PC-3 (cell line): ENCODE results near the gene CES4A.

ENCODE experiments used
- EZH2 ChIP-seq: fragments of 300-600 bp; sonication (generic); IDR thresholded peaks from one replicate; pipeline ENCODE4 v1.6.1; 2017; ENCODE audit warnings: antibody characterized with exemption, mild to moderate bottlenecking, low read length; ENCODE audit not compliant: unreplicated experiment
- EZH2phosphoT487 ChIP-seq: fragments of 300-600 bp; sonication (generic); IDR thresholded peaks from 2 replicates; pipeline ENCODE4 v1.6.1; 2018; ENCODE audit warnings: mild to moderate bottlenecking, antibody characterized with exemption, low read length, borderline replicate concordance
- TF ChIP-seq, protein P1 (sequence below): fragments of 300-600 bp; sonication (generic); conservative IDR thresholded peaks from 2 replicates; pipeline ENCODE4 v1.5.1; 2017; ENCODE audit warnings: antibody characterized with exemption, low read depth, mild to moderate bottlenecking, low read length

GRCh38 chr16:67023689-67024088, 35.3 kb downstream of the CES4A start:
- TF ChIP-seq, protein P1, sequence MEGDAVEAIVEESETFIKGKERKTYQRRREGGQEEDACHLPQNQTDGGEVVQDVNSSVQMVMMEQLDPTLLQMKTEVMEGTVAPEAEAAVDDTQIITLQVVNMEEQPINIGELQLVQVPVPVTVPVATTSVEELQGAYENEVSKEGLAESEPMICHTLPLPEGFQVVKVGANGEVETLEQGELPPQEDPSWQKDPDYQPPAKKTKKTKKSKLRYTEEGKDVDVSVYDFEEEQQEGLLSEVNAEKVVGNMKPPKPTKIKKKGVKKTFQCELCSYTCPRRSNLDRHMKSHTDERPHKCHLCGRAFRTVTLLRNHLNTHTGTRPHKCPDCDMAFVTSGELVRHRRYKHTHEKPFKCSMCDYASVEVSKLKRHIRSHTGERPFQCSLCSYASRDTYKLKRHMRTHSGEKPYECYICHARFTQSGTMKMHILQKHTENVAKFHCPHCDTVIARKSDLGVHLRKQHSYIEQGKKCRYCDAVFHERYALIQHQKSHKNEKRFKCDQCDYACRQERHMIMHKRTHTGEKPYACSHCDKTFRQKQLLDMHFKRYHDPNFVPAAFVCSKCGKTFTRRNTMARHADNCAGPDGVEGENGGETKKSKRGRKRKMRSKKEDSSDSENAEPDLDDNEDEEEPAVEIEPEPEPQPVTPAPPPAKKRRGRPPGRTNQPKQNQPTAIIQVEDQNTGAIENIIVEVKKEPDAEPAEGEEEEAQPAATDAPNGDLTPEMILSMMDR = no peak
- TF ChIP-seq EZH2phosphoT487 = no peak
- TF ChIP-seq EZH2 = no peak
